Spleen (tissue), 7 donors: ENCODE measurements around the gene C19orf85.

Experiments
- POLR2A ChIP-seq, 3 donors: fragments of 450-650 bp; IDR thresholded peaks; one replicate each; pipeline ENCODE4 v1.5.1; 2017; ENCODE audit warnings: antibody characterized with exemption in 3 of 3, mild to moderate bottlenecking in 1 of 3
- TF ChIP-seq, protein P1 (sequence below), 11 experiments: fragments of 200-600 bp in 7 of 11; fragments of 450-650 bp in 4 of 11; sonication (generic) in 4 of 11; IDR thresholded peaks in 8 of 11; conservative IDR thresholded peaks in 3 of 11; 1 replicate in 7 of 11; 2 replicates in 4 of 11; pipeline versions ENCODE4 v1.4.0 to v1.8.0; 2016 to 2021; ENCODE audit warnings: antibody characterized with exemption in 11 of 11, inconsistent platforms in 4 of 11, mild to moderate bottlenecking in 1 of 11
- donor health status: DM: no; HTN: no; CAD: no; lungs with moderate emphysema.
- donor health status: DM: no; HTN: no; CAD: no.
- donor health status: DM: no; HTN: no; CAD: no.

DNA sequence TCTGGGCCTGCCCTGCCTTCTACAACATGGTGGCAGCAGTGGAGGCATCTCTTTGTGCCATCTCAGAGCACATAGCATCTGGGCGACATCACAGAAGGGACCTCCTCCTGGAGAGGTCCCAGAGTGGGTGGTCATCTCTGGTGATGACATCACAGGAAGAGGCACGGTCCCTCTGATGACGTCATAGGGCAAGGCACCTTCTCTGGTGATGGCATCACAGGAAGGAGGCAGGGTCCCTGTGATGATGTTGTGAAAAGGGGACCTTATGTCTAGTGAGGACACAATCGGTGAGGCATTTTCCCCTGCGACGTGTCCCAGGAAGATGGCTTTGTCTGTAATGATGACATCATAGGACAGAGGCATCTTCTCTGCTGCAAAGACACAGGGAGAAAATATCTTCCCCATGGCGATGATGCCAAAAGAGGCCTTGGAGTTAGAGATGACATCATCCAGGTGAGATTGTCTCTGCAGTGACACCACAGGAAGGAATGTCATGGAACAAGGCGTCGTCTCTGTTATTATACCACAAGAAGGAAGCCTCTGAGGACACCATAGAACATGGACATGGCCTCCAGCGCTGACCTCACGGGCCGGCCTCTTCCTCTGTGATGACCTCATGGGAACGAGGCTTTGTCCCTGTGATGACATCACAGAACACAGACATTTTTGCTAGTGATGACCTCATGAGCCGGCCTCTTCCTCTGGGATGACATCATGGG, 32.2 kb downstream of the C19orf85 start:
- TF ChIP-seq POLR2A (IDR thresholded peaks at IDR 0.05): no peak
- TF ChIP-seq, protein P1, sequence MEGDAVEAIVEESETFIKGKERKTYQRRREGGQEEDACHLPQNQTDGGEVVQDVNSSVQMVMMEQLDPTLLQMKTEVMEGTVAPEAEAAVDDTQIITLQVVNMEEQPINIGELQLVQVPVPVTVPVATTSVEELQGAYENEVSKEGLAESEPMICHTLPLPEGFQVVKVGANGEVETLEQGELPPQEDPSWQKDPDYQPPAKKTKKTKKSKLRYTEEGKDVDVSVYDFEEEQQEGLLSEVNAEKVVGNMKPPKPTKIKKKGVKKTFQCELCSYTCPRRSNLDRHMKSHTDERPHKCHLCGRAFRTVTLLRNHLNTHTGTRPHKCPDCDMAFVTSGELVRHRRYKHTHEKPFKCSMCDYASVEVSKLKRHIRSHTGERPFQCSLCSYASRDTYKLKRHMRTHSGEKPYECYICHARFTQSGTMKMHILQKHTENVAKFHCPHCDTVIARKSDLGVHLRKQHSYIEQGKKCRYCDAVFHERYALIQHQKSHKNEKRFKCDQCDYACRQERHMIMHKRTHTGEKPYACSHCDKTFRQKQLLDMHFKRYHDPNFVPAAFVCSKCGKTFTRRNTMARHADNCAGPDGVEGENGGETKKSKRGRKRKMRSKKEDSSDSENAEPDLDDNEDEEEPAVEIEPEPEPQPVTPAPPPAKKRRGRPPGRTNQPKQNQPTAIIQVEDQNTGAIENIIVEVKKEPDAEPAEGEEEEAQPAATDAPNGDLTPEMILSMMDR (IDR thresholded peaks at IDR 0.05 in 8 of 11, conservative IDR thresholded peaks at IDR 0.05 in 3 of 11): no peak
